HCT116 (cell line): ENCODE results near the gene SETD1A. TPM values are rescaled to one million over a fixed set of nuclear protein-coding genes. Genes with fewer than 3 reads are reported as not detected.

Source experiments
- ATAC-seq: fragments of 200-7000 bp; cut with Tn5 transposase; 2 replicates; pipeline ENCODE4 v1.9.1; 2020; ENCODE audit warnings: mild to moderate bottlenecking, moderate library complexity
- BruUV-seq: library from RNA; stranded (reverse); fragments of 400-500 nt; replicated peaks from 2 replicates; lab custom pipeline; 2021; lab: Mats Ljungman, UMichigan
- CTCF ChIA-PET: fragments of 300-600 bp; sonication (Branson Sonifier 250); formaldehyde crosslinking; loops from one replicate; lab custom pipeline; 2021; ENCODE audit warnings: antibody characterized with exemption; lab: Charles Lee
- POLR2A ChIA-PET: fragments of 300-600, 350-600 bp; sonication (Branson Sonifier 250); formaldehyde crosslinking; loops from one replicate; lab custom pipeline; 2021; ENCODE audit warnings: antibody characterized with exemption; lab: Charles Lee
- RAD21 ChIA-PET, 2 experiments: fragments of 300-600 bp; sonication (Branson Sonifier 250); formaldehyde crosslinking; loops; one replicate each; lab custom pipeline; 2023; ENCODE audit warnings: low total read pairs in 2 of 2; ENCODE audit not compliant: uncharacterized antibody in 2 of 2, unreplicated experiment in 2 of 2, low non-redundant PET in 1 of 2; lab: Charles Lee
- DNase-seq: peaks from one replicate; pipeline ENCODE4 v3.0.0-alpha.2; 2010; ENCODE audit warnings: low read depth, low spot score
- H2AFZ ChIP-seq: fragments of 200-600 bp; shearing (Covaris generic), sonication (generic); 2 replicates; pipeline ENCODE4 v1.6.1; 2017; ENCODE audit warnings: low read depth, mixed run types, mixed read lengths, antibody characterized with exemption, low read length; ENCODE audit not compliant: poor library complexity, severe bottlenecking
- H3K27ac ChIP-seq: 2 replicates; pipeline ENCODE4 v1.5.1; 2012; ENCODE audit warnings: low read depth, low read length
- H3K27me3 ChIP-seq: fragments of 200-600 bp; sonication (generic); 2 replicates; pipeline ENCODE4 v1.6.1; 2016; ENCODE audit warnings: mixed run types, low read length, mixed read lengths; ENCODE audit not compliant: insufficient read depth
- H3K36me3 ChIP-seq, 2 experiments: fragments of 200-500 bp in 1 of 2; fragments of 200-600 bp in 1 of 2; sonication (Bioruptor generic) in 1 of 2; sonication (generic) in 1 of 2; 2 replicates each; pipeline versions ENCODE4 v1.5.1 to v1.6.1; 2014 to 2016; ENCODE audit warnings: low read length in 2 of 2, inconsistent platforms in 1 of 2, mixed read lengths in 1 of 2, mixed run types in 1 of 2; ENCODE audit not compliant: insufficient read depth in 2 of 2, control insufficient read depth in 1 of 2
- H3K4me1 ChIP-seq, 2 experiments: fragments of 200-600 bp in 1 of 2; sonication (generic) in 1 of 2; 2 replicates each; pipeline versions ENCODE4 v1.5.1 to v1.6.1; 2012 to 2017; ENCODE audit warnings: low read length in 2 of 2, inconsistent platforms in 1 of 2, mild to moderate bottlenecking in 1 of 2, mixed read lengths in 1 of 2, mixed run types in 1 of 2, moderate library complexity in 1 of 2; ENCODE audit not compliant: insufficient read depth in 2 of 2, control insufficient read depth in 1 of 2
- H3K4me2 ChIP-seq: fragments of 200-600 bp; sonication (generic); 2 replicates; pipeline ENCODE4 v1.6.1; 2017; ENCODE audit warnings: mixed run types, low read length, mixed read lengths
- H3K4me3 ChIP-seq, 2 experiments: fragments of 200-600 bp in 1 of 2; sonication (generic) in 1 of 2; replicated peaks in 1 of 2; 2 replicates each; pipeline ENCODE4 v1.5.1; 2011 to 2016; ENCODE audit warnings: low read length in 2 of 2, control low read depth in 1 of 2, low read depth in 1 of 2, mild to moderate bottlenecking in 1 of 2, mixed read lengths in 1 of 2, mixed run types in 1 of 2
- H3K79me2 ChIP-seq: fragments of 200-600 bp; sonication (generic); 2 replicates; pipeline ENCODE4 v1.6.1; 2017; ENCODE audit warnings: mild to moderate bottlenecking, mixed run types, low read length, moderate library complexity, mixed read lengths; ENCODE audit not compliant: insufficient read depth
- H3K9ac ChIP-seq: fragments of 200-600 bp; sonication (generic); 2 replicates; pipeline ENCODE4 v1.6.1; 2016; ENCODE audit warnings: low read length, mixed read lengths
- H3K9me2 ChIP-seq: fragments of 200-600 bp; sonication (generic), shearing (Covaris generic); 2 replicates; pipeline ENCODE4 v1.6.1; 2017; ENCODE audit warnings: mixed run types, mild to moderate bottlenecking, moderate library complexity; ENCODE audit not compliant: insufficient read depth
- H3K9me3 ChIP-seq, 2 experiments: fragments of 200-500 bp in 1 of 2; fragments of 200-600 bp in 1 of 2; sonication (Bioruptor generic) in 1 of 2; sonication (generic) in 1 of 2; 2 replicates each; pipeline ENCODE4 v1.6.1; 2014 to 2017; ENCODE audit warnings: low read length in 2 of 2, mixed read lengths in 2 of 2, inconsistent platforms in 1 of 2, low read depth in 1 of 2, mild to moderate bottlenecking in 1 of 2, mixed run types in 1 of 2, moderate library complexity in 1 of 2; ENCODE audit not compliant: control insufficient read depth in 1 of 2, insufficient read depth in 1 of 2
- H4K20me1 ChIP-seq: fragments of 200-600 bp; sonication (generic), shearing (Covaris generic); 2 replicates; pipeline ENCODE4 v1.6.1; 2017; ENCODE audit warnings: mixed run types, mild to moderate bottlenecking, moderate library complexity; ENCODE audit not compliant: insufficient read depth
- ATF3 ChIP-seq: IDR thresholded peaks from 2 replicates; pipeline ENCODE4 v1.6.1; 2012
- CBX3 ChIP-seq: IDR thresholded peaks from 2 replicates; pipeline ENCODE4 v1.6.1; 2012; ENCODE audit warnings: low read depth
- CEBPB ChIP-seq: IDR thresholded peaks from 2 replicates; pipeline ENCODE4 v1.6.1; 2012; ENCODE audit warnings: low read depth
- EGR1 ChIP-seq: IDR thresholded peaks from 2 replicates; pipeline ENCODE4 v1.6.1; 2012; ENCODE audit warnings: low read depth
- ELF1 ChIP-seq: IDR thresholded peaks from 2 replicates; pipeline ENCODE4 v1.6.1; 2012; ENCODE audit warnings: low read depth, borderline replicate concordance
- EZH2phosphoT487 ChIP-seq: fragments of 200-600 bp; IDR thresholded peaks from 2 replicates; pipeline ENCODE4 v1.6.1; 2018; ENCODE audit warnings: antibody characterized with exemption, borderline replicate concordance
- FOSL1 ChIP-seq: IDR thresholded peaks from 2 replicates; pipeline ENCODE4 v1.6.1; 2012; ENCODE audit warnings: low read depth
- MAX ChIP-seq: IDR thresholded peaks from 2 replicates; pipeline ENCODE4 v1.6.1; 2012
- POLR2A ChIP-seq: IDR thresholded peaks from 2 replicates; pipeline ENCODE4 v1.7.0; 2011; ENCODE audit warnings: borderline replicate concordance; ENCODE audit not compliant: insufficient read depth, insufficient read length; ENCODE audit errors: extremely low read depth
- POLR2AphosphoS5 ChIP-seq: IDR thresholded peaks from 2 replicates; pipeline ENCODE4 v1.6.1; 2011; ENCODE audit warnings: mild to moderate bottlenecking, low read depth, low read length, moderate library complexity
- REST ChIP-seq: IDR thresholded peaks from 2 replicates; pipeline ENCODE4 v1.6.1; 2012; ENCODE audit warnings: low read depth
- SP1 ChIP-seq: IDR thresholded peaks from 2 replicates; pipeline ENCODE4 v1.6.1; 2012; ENCODE audit warnings: low read depth
- SRF ChIP-seq: IDR thresholded peaks from 2 replicates; pipeline ENCODE4 v1.6.1; 2012; ENCODE audit warnings: low read depth
- TCF7L2 ChIP-seq: IDR thresholded peaks from 2 replicates; pipeline ENCODE4 v1.7.0; 2011; ENCODE audit warnings: borderline replicate concordance, inconsistent platforms; ENCODE audit not compliant: insufficient read depth, insufficient read length; ENCODE audit errors: extremely low read depth
- YY1 ChIP-seq: IDR thresholded peaks from 2 replicates; pipeline ENCODE4 v1.6.1; 2011; ENCODE audit warnings: low read length, low read depth, moderate library complexity, mild to moderate bottlenecking; ENCODE audit not compliant: insufficient replicate concordance; ENCODE audit errors: extremely low read depth
- ZFX ChIP-seq: fragments of 450-650 bp; IDR thresholded peaks from 2 replicates; pipeline ENCODE4 v1.6.1; 2017
- intact Hi-C: fragments of 100-400 bp; cut with micrococcal nuclease; formaldehyde crosslinking; loops from 2 replicates; pipeline ENCODE4 v1.10.0; 2022
- total RNA-seq: library from RNA; stranded (reverse); gene quantifications from one replicate; pipeline ENCODE4 v1.2.1, GENCODE V29; 2021; ENCODE audit not compliant: unreplicated experiment

The SETD1A gene
- total RNA-seq, 1 experiment from 2014 or later: 26.9 TPM

DNA sequence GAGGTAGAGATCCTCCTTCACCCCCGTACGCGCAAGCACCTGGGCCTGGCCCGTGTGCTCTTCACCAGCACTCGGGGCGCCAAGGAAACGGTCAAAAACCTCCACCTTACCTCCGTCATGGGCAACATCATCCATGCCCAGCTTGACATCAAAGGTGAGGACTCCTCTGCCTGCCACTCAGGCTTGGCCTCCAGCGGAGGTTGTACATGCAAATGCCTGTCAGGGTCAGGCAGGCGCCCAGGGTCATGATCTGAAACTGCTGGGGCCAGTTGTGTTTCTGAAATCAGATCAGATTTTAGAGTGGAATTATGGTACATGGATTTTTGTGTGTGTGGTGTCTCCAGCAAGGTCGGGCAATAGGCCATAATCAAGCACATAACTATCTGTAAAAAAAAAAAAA lies 3.8 kb downstream of the SETD1A start:
- H3K27ac ChIP-seq: no peak overlapping the region
- BruUV-seq: no TSS peak
- RAD21 ChIA-PET: no interaction called here
- H3K4me1 ChIP-seq: peaks cover 15 to 20% of the 10 kb centered on the region in 2 experiments
- no peaks in the 10 kb centered on the region for H3K27me3 ChIP-seq
- POLR2A ChIA-PET: no interaction called here
- CTCF ChIA-PET: no interaction called here
- no peak for DNase-seq
- no peak for TF ChIP-seq CEBPB
- no peak for TF ChIP-seq EZH2phosphoT487
- TF ChIP-seq, all 23 proteins: peak for 0
- no peaks in the 10 kb centered on the region for H3K9me3 ChIP-seq
- H2AFZ ChIP-seq: no peak overlapping the region
- no peak overlapping the region for H3K9ac ChIP-seq
- H3K79me2 ChIP-seq: peaks cover 28% of the 10 kb centered on the region
- no peak for ATAC-seq
- no peak overlapping the region for H3K4me2 ChIP-seq
- intact Hi-C loops: no loop called here
- H3K4me3 ChIP-seq: no peak overlapping the region
- peaks cover 61 to 65% of the 10 kb centered on the region in 2 experiments for H3K36me3 ChIP-seq
- no peaks in the 10 kb centered on the region for H4K20me1 ChIP-seq
- no peaks in the 10 kb centered on the region for H3K9me2 ChIP-seq

- peaks cover 4% of the 10 kb centered on the region in 2 experiments for H3K4me1 ChIP-seq
- ChIA-PET POLR2A (no interaction called here), RAD21 (no interaction called here), CTCF (no interaction called here)
- peaks cover 20% of the 10 kb centered on the region for H3K79me2 ChIP-seq
- no peak overlapping the region for H3K9ac ChIP-seq
- intact Hi-C loops: no loop called here
- no peak overlapping the region for H3K27ac ChIP-seq
- no peaks in the 10 kb centered on the region for H3K9me2 ChIP-seq
- ATAC-seq (no peak), DNase-seq (no peak)
- no peaks in the 10 kb centered on the region for H4K20me1 ChIP-seq
- H3K4me2 ChIP-seq: no peak overlapping the region
- no peak overlapping the region for H2AFZ ChIP-seq
- H3K27me3 ChIP-seq: no peaks in the 10 kb centered on the region
- H3K9me3 ChIP-seq: no peaks in the 10 kb centered on the region
- H3K36me3 ChIP-seq: peaks cover 71 to 75% of the 10 kb centered on the region in 2 experiments
- no TSS peak for BruUV-seq
- H3K4me3 ChIP-seq: no peak overlapping the region
- TF ChIP-seq REST (no peak), SRF (no peak), FOSL1 (no peak), YY1 (no peak), POLR2AphosphoS5 (no peak), POLR2A (no peak), ELF1 (no peak), EZH2phosphoT487 (no peak), TCF7L2 (no peak), CEBPB (no peak), EGR1 (no peak), ATF3 (no peak), SP1 (no peak), CBX3 (no peak), ZFX (no peak), MAX (no peak)
These were observed 6.5 kb downstream of the SETD1A start for GRCh38 chr16:30963925-30964511.
